Suprapubic skin (tissue), 4 donors: Measurements from ENCODE around the gene UBXN2A.

Experiments used
- EP300 ChIP-seq: sonication (generic); formaldehyde crosslinking; IDR thresholded peaks from one replicate; pipeline ENCODE4 v1.6.1; 2017; ENCODE audit warnings: antibody characterized with exemption
- POLR2A ChIP-seq, 2 donors: fragments of 450-650 bp; IDR thresholded peaks; one replicate each; pipeline ENCODE4 v1.6.1; 2017; ENCODE audit warnings: antibody characterized with exemption in 2 of 2, mild to moderate bottlenecking in 2 of 2, moderate library complexity in 2 of 2
- POLR2AphosphoS5 ChIP-seq, 3 donors: sonication (generic); formaldehyde crosslinking; IDR thresholded peaks; one replicate each; pipeline ENCODE4 v1.6.1; 2017; ENCODE audit warnings: antibody characterized with exemption in 3 of 3
- TF ChIP-seq, protein P1 (sequence below), 2 donors: fragments of 200-600 bp in 1 of 2; fragments of 450-650 bp in 1 of 2; sonication (generic) in 1 of 2; IDR thresholded peaks; one replicate each; pipeline ENCODE4 v1.5.1; 2016 to 2019; ENCODE audit warnings: antibody characterized with exemption in 2 of 2, mild to moderate bottlenecking in 1 of 2, moderate library complexity in 1 of 2

DNA sequence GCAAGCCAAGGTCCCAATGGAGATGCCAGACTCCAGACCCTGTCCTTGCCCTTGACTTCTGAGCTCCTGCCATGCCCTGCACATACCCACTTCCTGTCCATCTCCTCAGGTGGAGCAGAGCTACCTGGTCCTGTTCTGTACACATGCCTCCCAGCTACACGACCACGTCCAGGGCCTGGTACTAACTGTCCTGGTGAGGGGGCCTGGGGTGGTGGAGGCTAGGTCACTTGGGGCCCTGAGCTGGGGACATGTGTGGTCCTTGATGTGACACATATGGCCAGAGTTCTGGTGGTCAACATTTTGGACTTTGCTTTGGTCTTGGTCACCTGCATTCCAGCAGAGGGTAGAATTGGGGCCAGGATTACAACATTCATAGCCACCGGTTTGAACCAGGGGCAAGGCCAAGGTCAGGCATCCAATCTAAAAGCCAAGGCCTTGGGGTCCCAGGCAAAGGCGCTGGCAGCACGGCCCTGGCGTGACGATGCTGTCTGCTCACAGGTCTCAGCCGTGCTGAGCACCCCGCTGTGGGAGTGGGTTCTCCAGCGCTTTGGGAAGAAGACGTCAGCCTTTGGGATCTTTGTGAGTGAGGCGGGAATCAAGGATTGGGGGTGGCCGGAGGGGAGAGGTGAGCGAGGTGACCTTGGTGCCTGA, 82.2 kb downstream of the UBXN2A start:
- TF ChIP-seq, protein P1, sequence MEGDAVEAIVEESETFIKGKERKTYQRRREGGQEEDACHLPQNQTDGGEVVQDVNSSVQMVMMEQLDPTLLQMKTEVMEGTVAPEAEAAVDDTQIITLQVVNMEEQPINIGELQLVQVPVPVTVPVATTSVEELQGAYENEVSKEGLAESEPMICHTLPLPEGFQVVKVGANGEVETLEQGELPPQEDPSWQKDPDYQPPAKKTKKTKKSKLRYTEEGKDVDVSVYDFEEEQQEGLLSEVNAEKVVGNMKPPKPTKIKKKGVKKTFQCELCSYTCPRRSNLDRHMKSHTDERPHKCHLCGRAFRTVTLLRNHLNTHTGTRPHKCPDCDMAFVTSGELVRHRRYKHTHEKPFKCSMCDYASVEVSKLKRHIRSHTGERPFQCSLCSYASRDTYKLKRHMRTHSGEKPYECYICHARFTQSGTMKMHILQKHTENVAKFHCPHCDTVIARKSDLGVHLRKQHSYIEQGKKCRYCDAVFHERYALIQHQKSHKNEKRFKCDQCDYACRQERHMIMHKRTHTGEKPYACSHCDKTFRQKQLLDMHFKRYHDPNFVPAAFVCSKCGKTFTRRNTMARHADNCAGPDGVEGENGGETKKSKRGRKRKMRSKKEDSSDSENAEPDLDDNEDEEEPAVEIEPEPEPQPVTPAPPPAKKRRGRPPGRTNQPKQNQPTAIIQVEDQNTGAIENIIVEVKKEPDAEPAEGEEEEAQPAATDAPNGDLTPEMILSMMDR (IDR thresholded peaks at IDR 0.05), result no peak
- TF ChIP-seq POLR2A (IDR thresholded peaks at IDR 0.05), result no peak
- TF ChIP-seq POLR2AphosphoS5 (IDR thresholded peaks at IDR 0.05), result no peak
- TF ChIP-seq EP300, result no peak
